ENCODE measurements around the gene SPTSSB. TPM values are rescaled to one million over a fixed set of nuclear protein-coding genes. Genes with fewer than 3 reads are reported as not detected.

Gene SPTSSB
- total and polyA plus RNA-seq, 7 donors, result 0.03 to 1.2 (median 0.12) TPM; not detected in 3

- ATAC-seq (no peak), DNase-seq (no peak)
- Histone ChIP-seq H3K36me3 (ENCODE audit: insufficient read depth in 1 of 2, low read depth in 1 of 2) (no peaks in the 10 kb centered on the region), H3K9me3 (no peaks in the 10 kb centered on the region), H3K27ac (no peak overlapping the region), H3K27me3 (ENCODE audit: insufficient read depth in 3 of 3, low read length in 2 of 3) (no peaks in the 10 kb centered on the region), H3K4me3 (no peak overlapping the region), H3K4me1 (no peaks in the 10 kb centered on the region)
- no peak for TF ChIP-seq CTCF (IDR thresholded peaks at IDR 0.05)
- intact Hi-C loops (cut with DNase I), result no loop called here
Measured at GRCh38 chr3:161295325-161295724, 76.0 kb downstream of the SPTSSB start.

Other genes starting within 250 kb of the SPTSSB start
- 10 to 100 TPM; 29.5 to 53.4 (median 39.6) TPM for gene NMD3, start 150.2 kb downstream of the SPTSSB start, total RNA-seq
- 10 to 100 TPM; 19.1 to 30.7 (median 21.5) TPM for gene NMD3, start 150.2 kb downstream of the SPTSSB start, polyA plus RNA-seq
- not detected for gene OTOL1, start 125.3 kb upstream of the SPTSSB start, total RNA-seq
- not detected for gene OTOL1, start 125.3 kb upstream of the SPTSSB start, polyA plus RNA-seq